SK-N-SH treated with all-trans-retinoic acid at 6 μM for 48 hours (cell line): ENCODE results near the gene CD8B2.
"Not testable (repeated sequence)": the region's sequence is repeated elsewhere in the genome, so short reads cannot be mapped to it uniquely, and the experiment has no call there.

Experiments
- BACH2 ChIP-seq: fragments of 250-450 bp; sonication (Bioruptor Pico); IDR thresholded peaks from 2 replicates; pipeline ENCODE4 v1.9.0; 2021; ENCODE audit warnings: mild to moderate bottlenecking, borderline replicate concordance
- PPARA ChIP-seq: fragments of 250-450 bp; sonication (Bioruptor Pico); IDR thresholded peaks from 2 replicates; pipeline ENCODE4 v1.5.0; 2020; ENCODE audit warnings: mild to moderate bottlenecking, borderline replicate concordance
- TOX ChIP-seq: fragments of 250-450 bp; sonication (Bioruptor Pico); IDR thresholded peaks from 2 replicates; pipeline ENCODE4 v1.8.0; 2021; ENCODE audit warnings: mild to moderate bottlenecking, moderate library complexity, borderline replicate concordance
- ZFP3 ChIP-seq: fragments of 250-450 bp; sonication (Bioruptor Pico); IDR thresholded peaks from 2 replicates; pipeline ENCODE4 v1.5.0; 2020; ENCODE audit warnings: mild to moderate bottlenecking, moderate library complexity
- TF ChIP-seq, protein P1 (sequence below): fragments of 250-450 bp; sonication (Bioruptor Pico); IDR thresholded peaks from 2 replicates; pipeline ENCODE4 v1.5.0; 2020; ENCODE audit warnings: mild to moderate bottlenecking, moderate library complexity

- TF ChIP-seq, protein P1, sequence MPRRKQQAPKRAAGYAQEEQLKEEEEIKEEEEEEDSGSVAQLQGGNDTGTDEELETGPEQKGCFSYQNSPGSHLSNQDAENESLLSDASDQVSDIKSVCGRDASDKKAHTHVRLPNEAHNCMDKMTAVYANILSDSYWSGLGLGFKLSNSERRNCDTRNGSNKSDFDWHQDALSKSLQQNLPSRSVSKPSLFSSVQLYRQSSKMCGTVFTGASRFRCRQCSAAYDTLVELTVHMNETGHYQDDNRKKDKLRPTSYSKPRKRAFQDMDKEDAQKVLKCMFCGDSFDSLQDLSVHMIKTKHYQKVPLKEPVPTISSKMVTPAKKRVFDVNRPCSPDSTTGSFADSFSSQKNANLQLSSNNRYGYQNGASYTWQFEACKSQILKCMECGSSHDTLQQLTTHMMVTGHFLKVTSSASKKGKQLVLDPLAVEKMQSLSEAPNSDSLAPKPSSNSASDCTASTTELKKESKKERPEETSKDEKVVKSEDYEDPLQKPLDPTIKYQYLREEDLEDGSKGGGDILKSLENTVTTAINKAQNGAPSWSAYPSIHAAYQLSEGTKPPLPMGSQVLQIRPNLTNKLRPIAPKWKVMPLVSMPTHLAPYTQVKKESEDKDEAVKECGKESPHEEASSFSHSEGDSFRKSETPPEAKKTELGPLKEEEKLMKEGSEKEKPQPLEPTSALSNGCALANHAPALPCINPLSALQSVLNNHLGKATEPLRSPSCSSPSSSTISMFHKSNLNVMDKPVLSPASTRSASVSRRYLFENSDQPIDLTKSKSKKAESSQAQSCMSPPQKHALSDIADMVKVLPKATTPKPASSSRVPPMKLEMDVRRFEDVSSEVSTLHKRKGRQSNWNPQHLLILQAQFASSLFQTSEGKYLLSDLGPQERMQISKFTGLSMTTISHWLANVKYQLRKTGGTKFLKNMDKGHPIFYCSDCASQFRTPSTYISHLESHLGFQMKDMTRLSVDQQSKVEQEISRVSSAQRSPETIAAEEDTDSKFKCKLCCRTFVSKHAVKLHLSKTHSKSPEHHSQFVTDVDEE (CRISPR knock-in tag): not testable (repeated sequence)
- not testable (repeated sequence) for TF ChIP-seq TOX (CRISPR knock-in tag); ZFP3 (CRISPR knock-in tag); BACH2; PPARA (CRISPR knock-in tag)
Measured at GRCh38 chr2:106506002-106506687, 19.0 kb downstream of the CD8B2 start.
